Ramos (cell line): ENCODE results near the gene RHOV.

Experiments
- in situ Hi-C: fragments of 300-500 bp; cut with MboI; formaldehyde crosslinking; loops from one replicate; pipeline ENCODE4 v1.14.3; 2022; ENCODE audit warnings: low sequenced_read_pairs; ENCODE audit not compliant: unreplicated experiment

The RHOV gene

DNA sequence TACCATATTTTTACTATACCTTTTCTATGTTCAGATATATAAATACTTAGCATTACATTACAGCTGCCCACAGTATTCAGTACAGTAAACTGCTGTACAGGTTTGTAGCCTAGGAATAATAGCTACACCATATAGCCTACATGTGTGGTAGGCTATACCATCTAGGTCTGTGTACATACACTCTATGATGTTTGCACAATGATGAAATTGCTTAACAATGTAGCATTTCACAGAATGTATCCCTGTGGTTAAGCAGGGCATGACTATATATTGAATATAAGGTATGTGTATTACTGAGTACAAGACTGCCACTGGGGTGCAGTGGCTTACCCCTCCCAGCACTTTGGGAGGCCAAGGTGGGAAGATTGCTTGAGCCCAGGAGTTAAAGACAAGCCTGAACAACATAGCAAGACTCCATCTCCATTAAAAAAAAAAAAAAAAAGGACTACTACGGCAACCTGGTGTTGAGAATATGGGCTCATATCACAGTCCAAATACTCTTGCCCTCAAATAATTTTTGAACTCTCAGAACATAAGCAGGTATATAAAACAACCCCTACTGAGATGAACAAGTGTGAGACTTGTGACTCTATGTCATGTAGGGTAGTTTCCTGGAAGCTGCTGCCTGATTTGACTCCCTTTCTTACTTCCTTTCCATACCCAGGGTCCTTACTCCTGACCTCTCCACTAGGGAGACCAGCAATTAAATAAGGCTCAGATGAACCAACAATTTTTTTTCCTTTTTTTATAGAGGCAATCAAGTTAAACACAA is 50.3 kb downstream of the RHOV start:
- in situ Hi-C loops = no loop called here
